Transverse colon (tissue), 4 donors: ENCODE measurements around the gene POU2F2. TPM values are rescaled to one million over a fixed set of nuclear protein-coding genes. Genes with fewer than 3 reads are reported as not detected.

Experiments used
- DNase-seq: peaks from one replicate; pipeline ENCODE4 v3.0.0-alpha.2; 2019
- H3K27ac ChIP-seq, 4 donors: fragments of 200-600 bp; sonication (generic); 2 replicates each; pipeline ENCODE4 v1.5.1; 2016 to 2018; ENCODE audit warnings: inconsistent platforms in 4 of 4
- H3K27me3 ChIP-seq: fragments of 200-600 bp; sonication (generic); 2 replicates; pipeline ENCODE4 v1.5.1; 2017; ENCODE audit warnings: inconsistent platforms
- H3K36me3 ChIP-seq, 4 donors: fragments of 200-600 bp; sonication (generic); 2 replicates each; pipeline ENCODE4 v1.5.1; 2017 to 2019; ENCODE audit warnings: inconsistent platforms in 4 of 4
- H3K4me1 ChIP-seq, 4 donors: fragments of 200-600 bp; sonication (generic); 2 replicates each; pipeline ENCODE4 v1.5.1; 2017 to 2020; ENCODE audit warnings: inconsistent platforms in 4 of 4
- H3K4me3 ChIP-seq, 4 donors: fragments of 200-600 bp; sonication (generic); 1 replicate in 1 of 4; 2 replicates in 3 of 4; pipeline versions ENCODE4 v1.5.1 to v1.6.1; 2017 to 2019; ENCODE audit warnings: inconsistent platforms in 4 of 4
- H3K9me3 ChIP-seq, 2 donors: fragments of 200-600 bp; sonication (generic); 2 replicates each; pipeline ENCODE4 v1.5.1; 2017 to 2019; ENCODE audit warnings: inconsistent platforms in 2 of 2
- CTCF ChIP-seq, 5 experiments: fragments of 200-600 bp in 3 of 5; fragments of 450-650 bp in 2 of 5; sonication (generic) in 3 of 5; IDR thresholded peaks; 1 replicate in 2 of 5; 2 replicates in 3 of 5; pipeline ENCODE4 v1.5.1; 2016 to 2017; ENCODE audit warnings: antibody characterized with exemption in 5 of 5, inconsistent platforms in 3 of 5, mild to moderate bottlenecking in 2 of 5, moderate library complexity in 1 of 5
- EP300 ChIP-seq: sonication (generic); formaldehyde crosslinking; IDR thresholded peaks from one replicate; pipeline ENCODE4 v1.6.1; 2017; ENCODE audit warnings: antibody characterized with exemption, low read depth
- POLR2A ChIP-seq: fragments of 450-650 bp; IDR thresholded peaks from one replicate; pipeline ENCODE4 v1.6.1; 2016; ENCODE audit warnings: antibody characterized with exemption, mild to moderate bottlenecking, moderate library complexity
- POLR2AphosphoS5 ChIP-seq, 3 donors: sonication (generic); formaldehyde crosslinking; IDR thresholded peaks; one replicate each; pipeline ENCODE4 v1.6.1; 2016; ENCODE audit warnings: antibody characterized with exemption in 3 of 3
- WGBS, 2 donors: methylation state at CpG; one replicate each; pipeline ENCODE4 v1.1.5; 2018; ENCODE audit warnings: low coverage in 1 of 2; 5-methylcytosine and 5-hydroxymethylcytosine counted together
- in situ Hi-C, 4 donors: fragments of 200-750 bp; cut with MboI; loops; one replicate each; pipeline versions ENCODE4 v1.15.0 to v1.15.1; 2017; ENCODE audit warnings: low sequenced_read_pairs in 3 of 4, low pct_ligation_motif_present in 1 of 4, low pct_unique_long_range_greater_than_20kb in 1 of 4
- intact Hi-C: fragments of 100-400 bp; cut with DNase I; formaldehyde crosslinking; loops from one replicate; pipeline ENCODE4 v1.15.1; 2023; ENCODE audit warnings: low total_unique reads
- total RNA-seq, 4 donors: library from RNA; depleted of rRNA; stranded (reverse); fragments of >200 nt; gene quantifications; one replicate each; pipeline ENCODE4 v1.1.0, GENCODE V29; 2016

Gene POU2F2
- total RNA-seq, 4 donors from 2014 or later: 0.96 to 7.1 (median 3.4) TPM

- peaks cover 10% of the 10 kb centered on the region for H3K27me3 ChIP-seq
- H3K36me3 ChIP-seq: no peaks in the 10 kb centered on the region
- 75 to 85% methylated on average over 7 of the region's 7 CpGs for WGBS, 2 donors
- TF ChIP-seq POLR2AphosphoS5 (IDR thresholded peaks at IDR 0.05): no peak
- TF ChIP-seq POLR2A: no peak
- no peak for TF ChIP-seq EP300
- no peak for TF ChIP-seq CTCF (IDR thresholded peaks at IDR 0.05)
- no peak for DNase-seq
- no peaks in the 10 kb centered on the region for H3K4me1 ChIP-seq
- no peak overlapping the region for H3K4me3 ChIP-seq
- intact Hi-C loops: no loop called here
- in situ Hi-C loops: no loop called here
- no peaks in the 10 kb centered on the region for H3K9me3 ChIP-seq
- H3K27ac ChIP-seq: no peak overlapping the region
Observed at GRCh38 chr19:42159942-42160341, 27.7 kb upstream of the POU2F2 start.

GRCh38 chr19:42158926-42159325 lies 26.7 kb upstream of the POU2F2 start:
- Histone ChIP-seq H3K4me3 (no peak overlapping the region), H3K27ac (no peak overlapping the region), H3K36me3 (no peaks in the 10 kb centered on the region), H3K27me3 (peaks cover 19% of the 10 kb centered on the region), H3K4me1 (no peaks in the 10 kb centered on the region), H3K9me3 (no peaks in the 10 kb centered on the region)
- DNase-seq: no peak
- TF ChIP-seq POLR2AphosphoS5 (IDR thresholded peaks at IDR 0.05) (no peak), EP300 (no peak), POLR2A (no peak), CTCF (IDR thresholded peaks at IDR 0.05) (no peak)
- in situ Hi-C loops (no loop called here), intact Hi-C loops (no loop called here)
- WGBS, 2 donors: 56% methylated on average over 2 of the region's 2 CpGs; no CpG with 5 or more reads in 1 of the 2 donors

GRCh38 chr19:42156571-42156970 lies 24.3 kb upstream of the POU2F2 start:
- TF ChIP-seq CTCF (IDR thresholded peaks at IDR 0.05) (no peak), POLR2A (no peak)
- Histone ChIP-seq H3K27ac (no peak overlapping the region), H3K36me3 (no peaks in the 10 kb centered on the region), H3K4me3 (no peak overlapping the region), H3K4me1 (no peaks in the 10 kb centered on the region), H3K27me3 (peaks cover 41% of the 10 kb centered on the region), H3K9me3 (no peaks in the 10 kb centered on the region)
- intact Hi-C loops: no loop called here
- in situ Hi-C loops: no loop called here
- no peak for DNase-seq
- WGBS, 2 donors: 96% methylated on average over 8 of the region's 8 CpGs; no CpG with 5 or more reads in 1 of the 2 donors

GRCh38 chr19:42155796-42156195 lies 23.6 kb upstream of the POU2F2 start:
- H3K36me3 ChIP-seq: no peaks in the 10 kb centered on the region
- intact Hi-C loops: no loop called here
- no peak for TF ChIP-seq CTCF (IDR thresholded peaks at IDR 0.05)
- no peak for TF ChIP-seq POLR2AphosphoS5 (IDR thresholded peaks at IDR 0.05)
- no peak for TF ChIP-seq POLR2A
- no peak for TF ChIP-seq EP300
- no peak overlapping the region for H3K4me3 ChIP-seq
- no peaks in the 10 kb centered on the region for H3K4me1 ChIP-seq
- DNase-seq: no peak
- peaks cover 49% of the 10 kb centered on the region for H3K27me3 ChIP-seq
- no peak overlapping the region for H3K27ac ChIP-seq
- in situ Hi-C loops: no loop called here
- no peaks in the 10 kb centered on the region for H3K9me3 ChIP-seq
- WGBS, 2 donors: 56% methylated on average over 9 of the region's 10 CpGs; no CpG with 5 or more reads in 1 of the 2 donors
